Parathyroid adenoma (tissue), 2 donors: ENCODE results near the gene PARVB.

Experiments used
- H2AFZ ChIP-seq: fragments of 300-600 bp; sonication (generic); one replicate; pipeline ENCODE4 v1.7.0; 2017; ENCODE audit warnings: antibody characterized with exemption, mild to moderate bottlenecking
- H3K27ac ChIP-seq: fragments of 300-600 bp; sonication (generic); one replicate; pipeline ENCODE4 v1.7.0; 2017
- H3K27me3 ChIP-seq: fragments of 300-600 bp; sonication (generic); one replicate; pipeline ENCODE4 v1.7.0; 2017; ENCODE audit warnings: low read length; ENCODE audit not compliant: control insufficient read depth, insufficient read depth
- H3K36me3 ChIP-seq: fragments of 300-600 bp; sonication (generic); one replicate; pipeline ENCODE4 v1.7.0; 2017; ENCODE audit warnings: low read length; ENCODE audit not compliant: control insufficient read depth, insufficient read depth
- H3K4me1 ChIP-seq: fragments of 300-600 bp; sonication (generic); one replicate; pipeline ENCODE4 v1.7.0; 2017; ENCODE audit warnings: control low read depth
- H3K4me2 ChIP-seq: fragments of 300-600 bp; sonication (generic); one replicate; pipeline ENCODE4 v1.7.0; 2017; ENCODE audit warnings: low read length
- H3K4me3 ChIP-seq: fragments of 300-600 bp; sonication (generic); one replicate; pipeline ENCODE4 v1.7.0; 2017; ENCODE audit warnings: low read depth, low read length
- H3K79me2 ChIP-seq: fragments of 300-600 bp; sonication (generic); one replicate; pipeline ENCODE4 v1.7.0; 2017; ENCODE audit warnings: control low read depth
- H3K9ac ChIP-seq: fragments of 300-600 bp; sonication (generic); one replicate; pipeline ENCODE4 v1.7.0; 2017; ENCODE audit warnings: mild to moderate bottlenecking
- H3K9me3 ChIP-seq: fragments of 300-600 bp; sonication (generic); one replicate; pipeline ENCODE4 v1.7.0; 2017; ENCODE audit warnings: low read length; ENCODE audit not compliant: control insufficient read depth
- TF ChIP-seq, protein P1 (sequence below): fragments of 300-600 bp; sonication (generic); IDR thresholded peaks from one replicate; pipeline ENCODE4 v1.7.0; 2017; ENCODE audit warnings: antibody characterized with exemption, mild to moderate bottlenecking
- donor health status: primary hyperparathyroidism.

PARVB gene

DNA sequence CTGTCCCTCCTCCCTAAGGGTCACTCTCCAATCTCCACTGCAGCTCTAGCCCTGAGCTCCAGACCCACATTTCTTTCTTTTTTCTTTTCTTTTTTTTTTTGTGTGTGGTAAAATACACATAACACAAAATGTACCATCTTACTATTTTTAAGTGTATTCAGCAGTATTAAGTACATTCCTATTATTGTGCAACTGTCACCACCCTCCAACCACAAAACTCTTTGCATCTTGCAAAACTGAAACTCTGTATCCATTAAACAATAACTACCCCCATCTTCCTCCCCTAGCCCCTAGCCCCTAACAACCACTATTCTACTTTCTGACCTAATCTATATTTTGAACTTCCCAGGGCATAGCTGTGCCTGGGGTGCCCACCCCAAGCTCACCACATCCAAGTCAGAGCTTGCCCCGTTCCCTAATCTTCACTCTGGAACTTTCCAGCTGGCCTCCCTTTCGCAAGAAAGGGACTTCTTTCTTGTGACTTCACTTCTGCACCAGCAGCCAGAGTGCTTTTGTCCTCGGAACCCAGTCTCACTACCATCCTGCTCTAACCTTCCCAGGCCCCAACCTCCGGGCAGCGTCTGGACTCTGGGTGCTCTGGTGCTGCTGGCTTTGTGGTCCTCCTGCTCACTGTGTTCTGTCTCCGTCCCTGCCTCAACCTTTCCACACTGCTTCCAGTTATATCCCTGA is 187.3 kb downstream of the PARVB start:
- H2AFZ ChIP-seq = no peak overlapping the region
- TF ChIP-seq, protein P1, sequence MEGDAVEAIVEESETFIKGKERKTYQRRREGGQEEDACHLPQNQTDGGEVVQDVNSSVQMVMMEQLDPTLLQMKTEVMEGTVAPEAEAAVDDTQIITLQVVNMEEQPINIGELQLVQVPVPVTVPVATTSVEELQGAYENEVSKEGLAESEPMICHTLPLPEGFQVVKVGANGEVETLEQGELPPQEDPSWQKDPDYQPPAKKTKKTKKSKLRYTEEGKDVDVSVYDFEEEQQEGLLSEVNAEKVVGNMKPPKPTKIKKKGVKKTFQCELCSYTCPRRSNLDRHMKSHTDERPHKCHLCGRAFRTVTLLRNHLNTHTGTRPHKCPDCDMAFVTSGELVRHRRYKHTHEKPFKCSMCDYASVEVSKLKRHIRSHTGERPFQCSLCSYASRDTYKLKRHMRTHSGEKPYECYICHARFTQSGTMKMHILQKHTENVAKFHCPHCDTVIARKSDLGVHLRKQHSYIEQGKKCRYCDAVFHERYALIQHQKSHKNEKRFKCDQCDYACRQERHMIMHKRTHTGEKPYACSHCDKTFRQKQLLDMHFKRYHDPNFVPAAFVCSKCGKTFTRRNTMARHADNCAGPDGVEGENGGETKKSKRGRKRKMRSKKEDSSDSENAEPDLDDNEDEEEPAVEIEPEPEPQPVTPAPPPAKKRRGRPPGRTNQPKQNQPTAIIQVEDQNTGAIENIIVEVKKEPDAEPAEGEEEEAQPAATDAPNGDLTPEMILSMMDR = no peak
- H3K9ac ChIP-seq = no peak overlapping the region
- H3K27ac ChIP-seq = no peak overlapping the region
- H3K4me2 ChIP-seq = no peak overlapping the region
- no peaks in the 10 kb centered on the region for H3K79me2 ChIP-seq
- no peaks in the 10 kb centered on the region for H3K9me3 ChIP-seq
- no peaks in the 10 kb centered on the region for H3K36me3 ChIP-seq
- no peaks in the 10 kb centered on the region for H3K27me3 ChIP-seq
- no peak overlapping the region for H3K4me3 ChIP-seq
- H3K4me1 ChIP-seq = no peaks in the 10 kb centered on the region

DNA sequence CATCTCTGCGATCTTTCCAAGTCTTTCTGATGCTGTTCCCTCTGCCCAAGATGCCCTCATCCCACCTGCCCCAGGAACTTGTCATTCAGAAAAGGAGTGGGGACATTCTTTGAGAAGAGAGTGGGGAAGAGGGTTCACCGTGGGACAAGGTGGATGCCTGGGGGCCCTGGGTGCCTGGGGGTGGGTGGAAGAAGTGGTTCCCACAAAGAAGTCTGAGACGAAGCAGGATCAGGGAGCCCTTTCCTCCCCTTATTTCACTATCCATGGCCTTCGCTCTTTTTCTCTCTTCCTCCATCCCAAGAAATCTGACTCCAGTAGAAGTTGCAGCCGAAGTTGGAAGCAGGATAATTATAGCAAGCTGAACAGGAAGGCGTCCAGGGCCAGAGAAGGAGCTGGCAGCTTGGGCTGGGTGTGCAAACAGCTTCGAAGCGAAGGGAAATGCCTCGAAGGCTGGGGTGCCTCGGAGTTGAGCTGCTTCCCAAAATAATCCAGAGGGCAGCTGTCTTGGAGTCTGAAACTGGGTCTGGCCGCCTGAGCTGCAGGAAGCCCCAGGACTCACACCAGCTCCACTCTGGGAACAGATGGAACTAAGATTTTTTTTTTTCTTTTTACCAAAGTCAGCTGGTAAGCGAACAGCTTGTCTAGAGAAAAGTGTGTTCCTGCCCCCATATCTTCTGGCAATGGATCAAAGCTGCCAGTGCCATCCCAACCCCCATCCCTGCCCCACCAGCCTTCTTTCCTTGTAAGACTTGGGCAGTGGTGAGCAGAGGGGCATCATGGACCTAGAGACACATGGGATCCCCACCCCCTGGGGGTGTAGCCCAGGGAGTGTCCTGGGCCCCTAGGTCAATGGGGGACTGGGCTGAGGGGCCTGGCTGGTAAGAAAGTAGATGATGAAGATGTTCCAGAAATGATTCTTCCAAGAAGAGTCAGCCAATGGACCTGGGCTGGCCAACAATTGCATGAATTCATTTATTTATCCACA is 188.1 kb downstream of the PARVB start:
- Histone ChIP-seq H3K27me3 (no peaks in the 10 kb centered on the region), H3K79me2 (no peaks in the 10 kb centered on the region), H3K9me3 (no peaks in the 10 kb centered on the region), H3K4me3 (no peak overlapping the region), H3K9ac (no peak overlapping the region), H2AFZ (no peak overlapping the region), H3K27ac (no peak overlapping the region), H3K36me3 (no peaks in the 10 kb centered on the region), H3K4me2 (no peak overlapping the region), H3K4me1 (no peaks in the 10 kb centered on the region)
- TF ChIP-seq, protein P1 = no peak

DNA sequence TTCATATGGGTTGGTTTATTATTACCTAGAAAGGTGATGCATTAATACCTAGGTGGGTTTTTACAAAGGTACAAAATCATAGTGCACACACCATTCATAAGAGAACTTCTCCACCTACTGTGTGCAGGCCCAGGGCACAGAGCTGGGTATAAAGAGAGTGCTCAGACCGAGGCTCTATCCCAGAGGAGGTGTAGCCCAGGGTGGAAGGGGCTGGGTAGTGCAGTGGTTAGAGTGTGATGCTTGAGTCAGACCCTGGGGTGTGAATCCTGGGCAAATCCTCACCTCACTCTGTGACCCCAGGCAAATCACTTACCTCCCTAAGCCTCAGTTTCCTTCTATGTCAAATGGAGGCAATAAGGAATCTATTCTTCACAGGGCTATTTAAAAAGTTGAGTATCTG is 188.8 kb downstream of the PARVB start:
- Histone ChIP-seq H3K9ac (no peak overlapping the region), H3K79me2 (no peaks in the 10 kb centered on the region), H2AFZ (no peak overlapping the region), H3K4me1 (no peaks in the 10 kb centered on the region), H3K27me3 (no peaks in the 10 kb centered on the region), H3K4me3 (no peak overlapping the region), H3K4me2 (no peak overlapping the region), H3K36me3 (no peaks in the 10 kb centered on the region), H3K9me3 (no peaks in the 10 kb centered on the region), H3K27ac (no peak overlapping the region)
- TF ChIP-seq, protein P1 = no peak

DNA sequence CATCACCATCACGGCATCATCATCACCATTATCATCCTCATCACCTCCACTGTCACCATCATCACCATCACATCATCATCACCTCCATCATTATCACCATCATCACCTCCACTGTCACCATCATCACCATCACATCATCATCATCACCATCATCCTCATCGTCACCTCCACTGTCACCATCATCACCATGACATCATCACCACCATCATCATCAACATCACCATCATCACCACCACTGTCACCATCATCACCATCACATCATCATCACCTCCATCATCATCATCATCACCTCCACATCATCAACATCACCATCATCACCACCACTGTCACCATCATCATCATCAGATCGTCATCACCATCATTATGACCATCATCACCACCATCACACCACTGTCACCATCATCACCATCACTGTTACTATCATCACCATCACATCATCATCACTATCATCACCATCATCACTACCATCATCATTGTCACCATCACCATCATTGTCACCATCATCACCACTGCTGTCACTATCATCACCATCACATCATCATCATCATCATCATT is 189.5 kb downstream of the PARVB start:
- H3K36me3 ChIP-seq = no peaks in the 10 kb centered on the region
- H3K9ac ChIP-seq = no peak overlapping the region
- no peaks in the 10 kb centered on the region for H3K9me3 ChIP-seq
- H2AFZ ChIP-seq = no peak overlapping the region
- no peak overlapping the region for H3K4me3 ChIP-seq
- H3K79me2 ChIP-seq = no peaks in the 10 kb centered on the region
- no peak overlapping the region for H3K27ac ChIP-seq
- H3K27me3 ChIP-seq = no peaks in the 10 kb centered on the region
- TF ChIP-seq, protein P1 = no peak
- H3K4me2 ChIP-seq = no peak overlapping the region
- H3K4me1 ChIP-seq = no peaks in the 10 kb centered on the region
